AG09309 (cell line): ENCODE measurements around the gene DPM3.
A peak's percentile ranks its signal among the peaks of the same experiment; 100 is the strongest.

Experiments
- DNase-seq: peaks from one replicate; pipeline ENCODE4 v3.0.0-alpha.2; 2010; ENCODE audit warnings: low read depth
- H3K4me3 ChIP-seq: 2 replicates; pipeline ENCODE4 v1.5.1; 2011; ENCODE audit warnings: mild to moderate bottlenecking, low read depth, low read length, moderate library complexity; ENCODE audit not compliant: control insufficient read depth
- TF ChIP-seq, protein P1 (sequence below): IDR thresholded peaks from 2 replicates; pipeline ENCODE4 v1.5.1; 2011; ENCODE audit warnings: mild to moderate bottlenecking, low read depth, low read length, inconsistent platforms; ENCODE audit not compliant: insufficient read depth, control insufficient read depth; ENCODE audit errors: missing control alignments

Gene DPM3

DNA sequence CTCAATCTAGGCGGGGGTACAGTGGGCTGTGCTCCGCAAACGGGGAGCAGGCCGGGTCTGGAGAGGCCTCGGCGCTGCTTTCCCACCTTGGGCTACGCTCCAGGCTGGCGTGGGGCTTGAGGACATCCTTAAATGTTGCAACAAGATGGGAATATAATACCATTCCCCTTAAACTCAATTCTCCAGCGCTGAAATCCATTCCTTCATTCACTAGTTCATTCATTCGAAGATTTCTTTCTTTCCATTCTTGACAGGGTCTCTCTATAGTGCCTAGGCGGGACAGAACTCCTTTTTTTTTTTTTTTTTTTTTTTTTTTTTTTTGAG, 261 bp upstream of the DPM3 start:
- TF ChIP-seq, protein P1, sequence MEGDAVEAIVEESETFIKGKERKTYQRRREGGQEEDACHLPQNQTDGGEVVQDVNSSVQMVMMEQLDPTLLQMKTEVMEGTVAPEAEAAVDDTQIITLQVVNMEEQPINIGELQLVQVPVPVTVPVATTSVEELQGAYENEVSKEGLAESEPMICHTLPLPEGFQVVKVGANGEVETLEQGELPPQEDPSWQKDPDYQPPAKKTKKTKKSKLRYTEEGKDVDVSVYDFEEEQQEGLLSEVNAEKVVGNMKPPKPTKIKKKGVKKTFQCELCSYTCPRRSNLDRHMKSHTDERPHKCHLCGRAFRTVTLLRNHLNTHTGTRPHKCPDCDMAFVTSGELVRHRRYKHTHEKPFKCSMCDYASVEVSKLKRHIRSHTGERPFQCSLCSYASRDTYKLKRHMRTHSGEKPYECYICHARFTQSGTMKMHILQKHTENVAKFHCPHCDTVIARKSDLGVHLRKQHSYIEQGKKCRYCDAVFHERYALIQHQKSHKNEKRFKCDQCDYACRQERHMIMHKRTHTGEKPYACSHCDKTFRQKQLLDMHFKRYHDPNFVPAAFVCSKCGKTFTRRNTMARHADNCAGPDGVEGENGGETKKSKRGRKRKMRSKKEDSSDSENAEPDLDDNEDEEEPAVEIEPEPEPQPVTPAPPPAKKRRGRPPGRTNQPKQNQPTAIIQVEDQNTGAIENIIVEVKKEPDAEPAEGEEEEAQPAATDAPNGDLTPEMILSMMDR: no peak
- no peak for DNase-seq
- peak overlapping the region; percentile 83 for H3K4me3 ChIP-seq

DNA sequence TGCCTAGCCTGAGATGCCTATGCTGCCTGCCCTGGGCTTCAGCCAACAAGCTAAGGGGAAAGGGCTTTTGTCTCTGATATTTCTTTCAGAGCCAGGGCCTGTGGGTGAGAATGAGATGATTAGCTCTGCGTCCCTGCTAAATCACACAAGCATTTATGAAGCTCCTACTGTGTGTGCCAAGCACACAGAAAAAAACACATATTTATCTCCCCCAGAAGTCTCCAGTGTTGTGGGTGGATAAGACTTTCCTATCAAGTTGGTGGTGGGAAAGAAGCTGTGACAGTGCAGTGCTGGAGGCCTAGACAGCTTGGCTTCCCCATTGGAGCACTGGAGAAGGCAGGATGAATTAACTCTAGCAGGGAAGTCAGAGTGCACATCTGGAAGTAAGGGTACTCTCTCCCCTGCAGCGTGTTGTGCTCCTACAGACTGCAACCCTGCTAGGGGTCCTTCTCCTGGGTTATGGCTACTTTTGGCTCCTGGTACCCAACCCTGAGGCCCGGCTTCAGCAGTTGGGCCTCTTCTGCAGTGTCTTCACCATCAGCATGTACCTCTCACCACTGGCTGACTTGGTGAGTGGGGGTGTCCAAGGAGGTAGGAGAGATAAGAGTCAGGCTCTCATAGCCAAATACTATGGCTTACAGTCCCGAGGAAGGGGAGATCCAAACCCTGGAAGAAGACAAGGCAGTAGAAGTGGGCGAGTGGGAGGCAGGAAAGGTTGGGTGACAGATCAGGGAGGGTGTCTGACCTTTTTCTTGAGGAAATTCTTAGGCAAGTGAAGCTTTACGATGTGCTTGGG, 3.0 kb downstream of the DPM3 start:
- no peak overlapping the region; the same call in 1 of the 2 replicates for H3K4me3 ChIP-seq

DNA sequence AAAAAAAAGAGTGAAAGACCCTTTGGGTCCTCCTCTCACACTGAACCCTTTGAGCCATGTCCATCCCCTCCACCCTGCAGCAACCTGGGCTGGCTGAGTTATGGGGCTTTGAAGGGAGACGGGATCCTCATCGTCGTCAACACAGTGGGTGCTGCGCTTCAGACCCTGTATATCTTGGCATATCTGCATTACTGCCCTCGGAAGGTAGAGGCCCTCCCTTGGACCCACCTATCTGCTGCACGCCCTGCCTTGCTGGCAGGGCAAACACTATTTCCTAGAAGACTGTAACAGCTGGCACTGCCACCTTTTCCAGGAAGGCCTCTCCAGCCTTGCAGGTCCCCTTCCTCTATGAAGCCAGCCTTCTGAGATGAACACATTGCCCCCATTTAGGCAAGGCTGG, 3.6 kb downstream of the DPM3 start:
- DNase-seq: no peak
- peak overlapping the region; percentile 66 for H3K4me3 ChIP-seq
- TF ChIP-seq, protein P1: no peak

More for the DNA sequence above, 3.0 kb downstream of the DPM3 start:
- TF ChIP-seq, protein P1: no peak
- no peak for DNase-seq

DNA sequence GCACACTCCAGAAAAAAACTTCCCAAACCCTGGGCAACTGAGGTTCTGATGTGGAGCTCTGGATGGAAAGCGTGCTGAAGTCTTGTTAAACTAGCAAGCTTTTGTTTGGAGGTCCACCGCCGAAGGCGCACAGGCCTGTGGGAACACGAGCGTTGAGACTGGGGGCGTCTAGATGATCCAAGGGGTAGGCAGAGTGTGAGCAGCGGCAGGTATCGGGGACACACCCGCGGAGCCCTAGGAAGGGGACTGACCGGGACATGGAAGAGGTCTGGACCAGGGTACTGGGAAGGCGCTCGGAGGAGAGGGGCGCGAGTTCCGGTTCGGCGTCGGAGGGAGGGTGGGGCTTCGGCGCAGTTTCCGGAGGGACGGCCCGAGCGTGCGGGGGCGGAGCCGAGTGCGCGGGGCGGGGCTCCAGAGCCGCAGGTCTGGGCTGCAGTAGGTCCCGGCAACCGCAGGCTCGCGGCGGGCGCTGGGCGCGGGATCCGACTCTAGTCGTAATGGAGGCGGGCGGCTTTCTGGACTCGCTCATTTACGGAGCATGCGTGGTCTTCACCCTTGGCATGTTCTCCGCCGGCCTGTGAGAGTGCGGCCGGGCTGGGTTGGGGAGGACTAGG, 4.8 kb downstream of the DPM3 start, which contains the start of gene SLC50A1:
SLC50A1 (plus strand) TSS at position 438 of the 614 bp plus-strand sequence; CDS start at position 498, 60 bp downstream.
- peak within 1 kb of the TSS; percentile 66 for H3K4me3 ChIP-seq
- peak; percentile 67 for DNase-seq
- TF ChIP-seq, protein P1: no peak

DNA sequence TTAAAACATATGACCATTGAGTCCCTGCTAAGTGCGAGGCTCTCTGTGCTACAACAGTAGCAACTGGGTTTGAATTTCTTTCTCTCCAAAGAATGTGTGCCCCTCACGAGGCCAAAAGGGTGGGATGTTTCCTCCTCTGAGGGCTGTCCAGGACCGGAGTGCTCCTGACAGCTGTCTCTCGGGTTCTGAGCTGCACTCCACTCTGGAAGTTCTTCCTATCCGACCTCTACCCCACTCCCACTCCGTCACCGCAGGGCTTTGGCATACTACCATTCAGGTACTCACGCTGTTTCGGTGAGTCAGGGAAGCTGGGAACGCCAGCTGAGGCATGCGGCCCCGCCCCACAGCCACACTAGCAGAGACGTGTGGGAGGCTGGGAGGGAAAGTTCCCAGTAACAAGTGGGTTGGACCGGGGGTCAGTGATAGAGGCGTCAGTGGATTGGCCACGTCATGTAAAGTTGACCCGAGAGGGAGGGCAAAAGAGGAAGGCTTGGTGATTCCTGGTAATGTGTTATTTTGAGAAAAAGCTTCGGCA, 5.4 kb downstream of the DPM3 start:
- peak; percentile 79 for DNase-seq
- peak overlapping the region; percentile 66 for H3K4me3 ChIP-seq
- TF ChIP-seq, protein P1: no peak

DNA sequence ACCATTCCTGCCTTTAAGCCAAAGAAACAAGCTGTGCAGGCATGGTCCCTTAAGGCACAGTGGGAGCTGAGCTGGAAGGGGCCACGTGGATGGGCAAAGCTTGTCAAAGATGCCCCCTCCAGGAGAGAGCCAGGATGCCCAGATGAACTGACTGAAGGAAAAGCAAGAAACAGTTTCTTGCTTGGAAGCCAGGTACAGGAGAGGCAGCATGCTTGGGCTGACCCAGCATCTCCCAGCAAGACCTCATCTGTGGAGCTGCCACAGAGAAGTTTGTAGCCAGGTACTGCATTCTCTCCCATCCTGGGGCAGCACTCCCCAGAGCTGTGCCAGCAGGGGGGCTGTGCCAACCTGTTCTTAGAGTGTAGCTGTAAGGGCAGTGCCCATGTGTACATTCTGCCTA, 6.0 kb downstream of the DPM3 start:
- DNase-seq: no peak

More for the DNA sequence above, 6.0 kb downstream of the DPM3 start:
- TF ChIP-seq, protein P1: no peak
- no peak overlapping the region for H3K4me3 ChIP-seq
